GM23338 (cell line): Measurements from ENCODE around the gene HEMK1.

Experiments
- CREB1 ChIP-seq: fragments of 250-450 bp; sonication (Bioruptor Pico); IDR thresholded peaks from 2 replicates; pipeline ENCODE4 v1.5.0; 2020; ENCODE audit warnings: low read depth, mild to moderate bottlenecking, moderate library complexity
- CTCF ChIP-seq, 2 experiments: fragments of 200-600 bp in 1 of 2; sonication (generic) in 1 of 2; conservative IDR thresholded peaks; 2 replicates each; pipeline versions ENCODE4 v1.5.1 to v1.6.1; 2016 to 2017; ENCODE audit warnings: antibody characterized with exemption in 2 of 2, low read depth in 2 of 2, mild to moderate bottlenecking in 2 of 2, moderate library complexity in 1 of 2
- EZH2 ChIP-seq: fragments of 200-600 bp; sonication (generic); IDR thresholded peaks from one replicate; pipeline ENCODE4 v1.8.0; 2017; ENCODE audit warnings: antibody characterized with exemption, mild to moderate bottlenecking, low read depth; ENCODE audit not compliant: unreplicated experiment
- EZH2phosphoT487 ChIP-seq: fragments of 200-600 bp; sonication (generic); IDR thresholded peaks from one replicate; pipeline ENCODE4 v1.8.1; 2018; ENCODE audit warnings: antibody characterized with exemption; ENCODE audit not compliant: unreplicated experiment
- JUNB ChIP-seq: IDR thresholded peaks from one replicate; pipeline ENCODE4 v1.6.1; 2016; ENCODE audit warnings: antibody characterized with exemption; ENCODE audit not compliant: unreplicated experiment
- POLR2AphosphoS5 ChIP-seq: IDR thresholded peaks from 2 replicates; pipeline ENCODE4 v1.6.1; 2016; ENCODE audit warnings: antibody characterized with exemption, low read depth
- REST ChIP-seq: IDR thresholded peaks from one replicate; pipeline ENCODE4 v1.6.1; 2018; ENCODE audit warnings: antibody characterized with exemption; ENCODE audit not compliant: unreplicated experiment
- STAT1 ChIP-seq: IDR thresholded peaks from one replicate; pipeline ENCODE4 v1.6.1; 2016; ENCODE audit warnings: antibody characterized with exemption; ENCODE audit not compliant: unreplicated experiment
- ZNF331 ChIP-seq: fragments of 250-450 bp; sonication (Bioruptor Pico); IDR thresholded peaks from 2 replicates; pipeline ENCODE4 v1.5.0; 2020; ENCODE audit warnings: low read depth, mild to moderate bottlenecking, moderate library complexity
- ZNF462 ChIP-seq: fragments of 250-450 bp; sonication (Bioruptor Pico); IDR thresholded peaks from 2 replicates; pipeline ENCODE4 v1.5.0; 2020; ENCODE audit warnings: mild to moderate bottlenecking, moderate library complexity

GRCh38 chr3:50622881-50623280 is 53.6 kb downstream of the HEMK1 start:
- TF ChIP-seq ZNF462 (CRISPR knock-in tag), result no peak
- TF ChIP-seq CTCF (conservative IDR thresholded peaks at IDR 0.05; ENCODE audit: low read depth in 2 of 2), result no peak
- TF ChIP-seq JUNB, result no peak
- TF ChIP-seq EZH2, result no peak
- no peak for TF ChIP-seq EZH2phosphoT487
- TF ChIP-seq POLR2AphosphoS5, result no peak
- no peak for TF ChIP-seq REST
- TF ChIP-seq ZNF331 (CRISPR knock-in tag), result no peak
- no peak for TF ChIP-seq STAT1
- no peak for TF ChIP-seq CREB1
